GM21825 (cell line): ENCODE measurements around the gene PML.
"Not testable (repeated sequence)": the region's sequence is repeated elsewhere in the genome, so short reads cannot be mapped to it uniquely, and the experiment has no call there.

Experiments
- ATAC-seq: cut with Tn5 transposase; IDR thresholded peaks from one replicate; pipeline ENCODE4 v1.9.1; 2021; ENCODE audit warnings: mild to moderate bottlenecking, moderate library complexity; ENCODE audit not compliant: unreplicated experiment

Gene PML

GRCh38 chr15:74053517-74053916 is 59.0 kb downstream of the PML start:
- no peak for ATAC-seq

- ATAC-seq = no peak
Observed at GRCh38 chr15:74053941-74054529, 59.5 kb downstream of the PML start.

GRCh38 chr15:74055804-74056203 is 61.3 kb downstream of the PML start:
- no peak for ATAC-seq

GRCh38 chr15:74056330-74056729 is 61.8 kb downstream of the PML start:
- not testable (repeated sequence) for ATAC-seq

GRCh38 chr15:74059050-74059833 is 64.7 kb downstream of the PML start:
- not testable (repeated sequence) for ATAC-seq

GRCh38 chr15:74060251-74060650 is 65.7 kb downstream of the PML start:
- ATAC-seq = no peak

- no peak for ATAC-seq
Observed at GRCh38 chr15:74062236-74062635, 67.7 kb downstream of the PML start.

- ATAC-seq = no peak
Observed at GRCh38 chr15:74062671-74063070, 68.2 kb downstream of the PML start.

- ATAC-seq = not testable (repeated sequence)
Observed at GRCh38 chr15:74063425-74064146, 69.1 kb downstream of the PML start.

GRCh38 chr15:74064183-74064582 is 69.7 kb downstream of the PML start:
- not testable (repeated sequence) for ATAC-seq

GRCh38 chr15:74064822-74065221 is 70.3 kb downstream of the PML start:
- ATAC-seq = not testable (repeated sequence)

GRCh38 chr15:74065684-74066411 is 71.3 kb downstream of the PML start:
- peak; percentile 58 for ATAC-seq

- not testable (repeated sequence) for ATAC-seq
Observed at GRCh38 chr15:74071645-74072044, 77.1 kb downstream of the PML start.

GRCh38 chr15:74072132-74072531 is 77.6 kb downstream of the PML start:
- ATAC-seq = not testable (repeated sequence)

- ATAC-seq = not testable (repeated sequence)
Observed at GRCh38 chr15:74072614-74073337, 78.3 kb downstream of the PML start.

GRCh38 chr15:74075781-74076180 is 81.3 kb downstream of the PML start:
- not testable (repeated sequence) for ATAC-seq

- not testable (repeated sequence) for ATAC-seq
Observed at GRCh38 chr15:74082450-74082849, 87.9 kb downstream of the PML start, which contains the start of gene GOLGA6A. Gene GOLGA6A (minus strand): TSS chr15:74082550. CDS start chr15:74082509, 41 bp downstream.

- not testable (repeated sequence) for ATAC-seq
Observed at GRCh38 chr15:74094567-74094966, 100.1 kb downstream of the PML start.

- ATAC-seq = not testable (repeated sequence)
Observed at GRCh38 chr15:74095610-74096009, 101.1 kb downstream of the PML start.
